ENCODE data around the gene KLHDC8A.
"Not testable (repeated sequence)": the region's sequence is repeated elsewhere in the genome, so short reads cannot be mapped to it uniquely, and the experiment has no call there.

Gene KLHDC8A

DNA sequence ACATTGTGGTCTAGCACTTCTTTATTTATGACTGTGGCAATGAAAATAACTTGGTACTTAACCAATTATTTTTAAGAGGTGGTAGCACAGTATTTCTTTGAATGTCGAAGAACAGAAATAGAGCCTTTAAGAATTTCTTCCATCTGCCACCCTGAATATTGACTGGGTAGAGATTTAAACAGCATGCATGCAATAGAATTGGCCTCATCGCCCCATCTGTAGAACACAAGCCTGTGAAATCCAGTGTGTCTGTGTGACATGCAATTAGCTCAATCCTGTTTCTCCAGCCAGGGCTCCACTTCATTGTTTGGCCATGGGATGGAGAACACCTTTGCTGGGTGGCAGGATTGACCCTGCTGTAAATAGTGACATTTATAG lies 17.1 kb upstream of the KLHDC8A start:
- DNase-seq: peak in 1 of 42 donors; percentile 6
- intact Hi-C loops (cut with DNase I): no loop called here

DNA sequence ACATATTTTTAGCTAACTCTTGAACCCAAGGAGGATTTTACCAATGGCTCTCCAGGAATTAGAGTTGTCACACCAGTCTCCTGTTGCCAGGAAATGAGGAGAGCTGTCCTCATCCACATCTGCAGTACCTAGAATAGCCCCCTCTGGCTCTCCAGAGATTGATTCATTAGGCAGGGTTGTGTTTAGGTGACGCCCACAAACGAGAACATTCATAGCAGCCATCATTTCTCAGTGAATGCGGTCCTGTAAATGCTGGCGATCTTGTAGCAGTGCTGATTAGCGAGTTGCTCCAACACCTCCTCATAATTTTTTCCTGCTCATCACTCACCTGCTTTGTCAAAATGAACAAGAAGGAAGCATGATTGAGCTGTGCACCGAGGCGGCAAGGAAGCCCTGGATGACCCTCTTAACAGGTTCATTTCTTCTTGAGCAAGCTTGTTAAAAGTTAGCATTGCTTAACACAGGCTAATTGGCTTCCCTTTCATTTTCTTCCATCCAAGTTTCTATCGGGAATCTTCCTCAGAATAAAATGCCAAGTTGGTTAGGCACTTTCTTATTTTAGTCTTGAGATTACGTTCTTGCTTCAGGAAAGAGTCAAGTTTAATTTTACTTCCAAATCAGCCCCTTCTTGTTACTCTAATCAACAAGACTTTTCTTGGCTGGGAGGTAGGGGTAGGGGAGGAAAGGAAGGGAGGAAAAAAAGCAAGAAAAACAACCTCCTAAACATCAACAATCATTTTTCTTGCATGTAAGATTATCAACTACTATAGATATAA lies 16.5 kb upstream of the KLHDC8A start:
- DNase-seq: peak in 2 of 42 donors; percentile 7 to 41
- intact Hi-C loops (cut with DNase I): no loop called here

DNA sequence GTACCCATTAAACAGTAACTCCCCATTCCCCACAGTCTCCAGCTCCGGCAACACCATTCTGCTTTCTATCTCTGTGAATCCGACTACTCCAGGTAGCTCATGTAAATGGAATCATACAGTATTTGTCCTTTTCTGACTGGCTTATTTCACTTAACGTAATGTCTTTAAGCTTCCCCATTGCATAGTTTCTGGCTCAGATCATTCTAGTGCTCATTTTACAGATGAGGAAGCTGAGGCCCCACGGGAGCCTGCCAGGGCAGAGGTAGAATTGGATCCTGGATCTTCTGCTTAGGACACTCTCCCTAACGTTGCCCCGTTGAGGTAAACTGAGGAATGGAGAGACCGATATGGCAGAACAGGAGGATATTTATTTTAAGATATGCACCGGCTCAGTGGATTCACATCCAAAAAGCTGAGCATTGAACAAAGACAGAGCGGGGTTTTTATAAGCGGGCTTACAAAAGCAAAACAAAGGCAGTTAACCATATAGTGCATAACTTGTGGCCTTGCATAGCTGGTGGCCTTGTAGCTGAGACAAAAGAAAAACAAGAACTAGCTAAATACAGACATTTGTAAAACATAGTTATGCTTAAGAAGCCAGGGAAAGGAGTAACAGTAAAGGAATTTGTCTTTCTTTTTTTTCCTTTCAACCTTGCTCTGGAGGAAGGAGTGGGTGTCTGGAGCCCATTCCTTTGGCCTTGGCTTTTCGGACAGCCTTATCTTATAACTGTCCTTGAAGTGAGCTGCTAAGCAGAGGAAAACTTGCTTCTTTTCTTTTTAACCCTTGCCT lies 15.3 kb upstream of the KLHDC8A start:
- intact Hi-C loops (cut with DNase I): no loop called here
- DNase-seq: peak in 1 of 42 donors; percentile 7

DNA sequence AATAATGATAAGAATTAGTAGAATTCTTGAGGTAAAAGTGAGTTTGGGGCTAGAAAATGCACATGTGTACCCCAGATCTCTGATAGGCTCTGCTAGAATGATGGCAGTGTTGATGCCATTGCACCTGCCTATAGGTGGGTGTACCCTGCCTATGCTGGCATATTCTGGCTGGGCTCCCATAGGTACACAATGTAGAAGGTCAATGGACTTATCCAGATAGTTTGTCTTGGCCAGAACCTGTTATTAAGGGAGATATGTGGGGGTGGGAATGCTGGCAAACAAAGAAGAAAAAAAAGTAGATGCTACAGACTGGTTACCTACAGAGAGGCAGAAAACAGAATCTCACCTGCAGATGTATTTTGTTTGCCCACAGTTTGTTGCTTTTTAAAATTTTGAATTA lies 14.1 kb upstream of the KLHDC8A start:
- intact Hi-C loops (cut with DNase I): no loop called here
- peak in 1 of 42 donors; percentile 5 for DNase-seq

DNA sequence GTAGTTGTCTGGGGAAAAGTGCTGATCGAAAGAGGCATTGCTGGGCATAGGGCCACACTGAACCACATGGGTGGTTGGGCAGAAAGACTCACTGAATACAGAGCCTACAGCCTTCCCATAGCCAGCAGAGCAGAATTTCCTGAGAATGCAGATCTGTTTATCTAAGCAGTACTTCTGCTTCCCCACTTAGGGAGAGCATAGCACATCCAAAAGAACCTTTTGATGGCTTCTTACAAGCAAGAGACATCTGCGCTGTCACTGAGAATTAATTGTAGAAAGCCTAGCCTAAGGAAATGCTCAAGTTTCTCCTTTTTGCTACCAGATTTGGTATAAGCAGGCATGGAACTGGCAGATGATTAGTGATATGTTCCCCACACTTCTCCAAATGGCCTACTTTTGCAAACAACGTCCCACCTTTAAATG lies 13.0 kb upstream of the KLHDC8A start:
- intact Hi-C loops (cut with DNase I): no loop called here
- peak in 10 of 42 donors; percentile 26 to 58 (median 40) for DNase-seq

DNA sequence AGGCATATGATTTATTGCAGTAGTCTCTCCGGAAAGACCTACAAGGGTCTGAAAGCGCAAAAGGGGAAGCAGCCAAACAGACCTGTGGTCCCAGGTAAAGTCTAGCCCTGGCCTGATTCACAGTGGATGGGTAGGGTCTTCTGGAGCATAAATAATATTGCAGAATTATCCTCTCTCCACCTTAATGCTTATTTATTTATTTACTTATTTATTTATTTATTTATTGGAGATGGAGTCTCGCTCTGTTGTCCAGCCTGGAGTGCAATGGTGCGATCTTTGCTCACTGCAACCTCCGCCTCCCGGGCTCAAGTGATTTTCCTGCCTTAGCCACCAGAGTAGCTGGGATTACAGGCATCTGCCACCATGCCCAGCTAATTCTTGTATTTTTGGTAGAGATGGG lies 11.8 kb upstream of the KLHDC8A start:
- no peak for DNase-seq
- intact Hi-C loops (cut with DNase I): no loop called here

DNA sequence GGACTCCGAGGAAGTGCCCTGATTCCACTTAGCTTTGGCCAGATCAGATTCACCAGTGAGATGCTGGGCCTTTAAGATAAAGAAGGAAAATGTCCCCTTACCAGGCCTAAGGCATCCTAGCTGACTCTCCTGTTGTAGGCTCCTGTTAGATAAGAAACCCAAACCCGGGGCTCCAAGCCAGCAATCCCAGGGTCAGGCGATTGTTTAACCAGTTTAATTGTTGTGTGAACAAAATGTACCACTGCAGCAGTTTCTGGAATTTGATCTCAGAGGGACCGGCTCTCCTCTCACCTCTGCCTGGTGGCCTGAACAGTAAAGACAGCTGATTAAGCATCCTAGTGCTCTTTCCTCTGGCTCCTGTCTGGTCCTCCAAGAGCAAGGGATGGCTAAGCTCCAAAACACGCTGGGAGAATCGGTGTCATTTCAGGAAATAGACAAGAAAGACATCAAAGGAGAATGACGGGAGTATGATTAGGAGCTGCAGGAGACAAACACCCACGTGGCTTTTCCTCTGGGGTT lies 9.3 kb upstream of the KLHDC8A start:
- DNase-seq: peak in 5 of 42 donors; percentile 5 to 50 (median 32)
- intact Hi-C loops (cut with DNase I): no loop called here

DNA sequence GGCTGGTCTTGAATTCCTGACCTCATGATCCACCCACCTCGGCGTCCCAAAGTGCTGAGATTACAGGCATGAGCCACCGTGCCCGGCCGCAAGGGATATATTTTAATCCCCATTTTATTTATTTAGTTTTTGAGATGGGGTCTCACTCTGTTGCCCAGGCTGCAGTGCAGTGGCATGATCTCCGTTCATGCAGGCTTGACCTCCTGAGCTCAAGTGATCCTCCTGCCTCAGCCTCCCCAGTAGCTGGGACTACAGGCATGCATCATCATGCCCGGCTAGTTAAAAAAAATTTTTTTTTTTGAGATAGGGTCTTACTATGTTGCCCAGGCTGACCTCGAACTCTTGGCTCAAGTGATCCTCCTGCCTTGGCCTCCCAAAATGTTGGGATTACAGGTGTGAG lies 8.4 kb upstream of the KLHDC8A start:
- DNase-seq: peak in 1 of 42 donors; percentile 2
- intact Hi-C loops (cut with DNase I): not testable (repeated sequence)

DNA sequence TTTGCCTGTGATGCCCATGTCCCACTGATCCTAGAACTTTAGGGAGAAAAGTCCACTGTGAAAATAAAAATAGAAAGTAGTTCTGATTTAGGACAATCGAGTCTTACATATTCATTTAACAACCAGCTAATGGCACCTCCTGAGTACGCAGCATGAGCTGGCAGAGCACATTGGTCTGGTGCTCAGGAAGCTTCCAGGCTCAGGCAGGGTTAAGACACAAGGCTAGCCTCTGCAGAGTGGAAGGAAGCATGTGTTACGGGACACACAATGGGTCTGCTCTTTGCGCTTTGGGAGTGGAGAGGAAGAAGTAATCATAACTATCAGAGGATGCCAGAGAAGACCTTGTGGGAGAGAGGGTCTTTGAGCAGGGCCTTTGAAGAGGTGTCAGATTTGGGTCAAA lies 4.2 kb upstream of the KLHDC8A start:
- DNase-seq: no peak
- intact Hi-C loops (cut with DNase I): no loop called here

DNA sequence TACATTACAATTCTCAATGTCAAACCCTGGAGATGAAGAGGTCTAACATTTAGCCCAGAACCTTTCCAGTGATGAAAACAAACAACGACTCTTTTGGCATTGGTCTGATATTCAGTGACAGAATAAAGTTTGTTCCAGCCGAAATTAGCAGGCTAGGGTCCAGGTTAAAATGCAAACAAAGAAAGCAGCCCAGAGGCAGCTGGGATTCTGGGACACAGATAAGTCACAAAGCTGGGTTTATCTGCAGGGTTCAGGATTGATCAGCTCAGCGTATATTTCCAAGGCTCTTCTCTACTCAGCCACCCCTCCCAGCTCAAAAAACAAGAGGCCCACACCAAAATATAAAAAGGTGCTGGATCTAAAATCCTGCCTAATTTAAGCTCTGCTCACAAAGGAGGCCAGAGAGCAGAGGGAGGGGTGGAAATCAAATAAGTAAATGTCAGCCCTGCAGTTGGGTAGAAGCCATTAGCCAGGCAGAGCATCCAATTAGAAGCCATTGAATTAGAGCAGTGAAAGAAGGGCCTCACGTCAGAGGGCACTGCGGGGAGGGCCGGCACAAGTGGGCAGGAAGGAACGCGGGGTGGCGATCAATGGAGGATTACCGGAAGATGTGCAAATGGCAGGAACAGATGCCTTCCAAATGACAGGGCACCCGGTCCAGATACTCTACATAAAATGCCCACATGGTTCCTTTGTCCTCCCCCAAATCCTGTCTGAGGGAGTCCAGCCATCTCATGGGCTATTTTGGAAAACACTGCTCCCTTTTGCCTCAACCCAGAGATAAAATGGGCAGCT lies 3.2 kb upstream of the KLHDC8A start:
- DNase-seq: peak in 40 of 42 donors; percentile 29 to 88 (median 62)
- intact Hi-C loops (cut with DNase I): loop anchor here (5.0 kb wide), 1 partner anchor 77 kb away; no protein-coding TSS in a partner anchor

DNA sequence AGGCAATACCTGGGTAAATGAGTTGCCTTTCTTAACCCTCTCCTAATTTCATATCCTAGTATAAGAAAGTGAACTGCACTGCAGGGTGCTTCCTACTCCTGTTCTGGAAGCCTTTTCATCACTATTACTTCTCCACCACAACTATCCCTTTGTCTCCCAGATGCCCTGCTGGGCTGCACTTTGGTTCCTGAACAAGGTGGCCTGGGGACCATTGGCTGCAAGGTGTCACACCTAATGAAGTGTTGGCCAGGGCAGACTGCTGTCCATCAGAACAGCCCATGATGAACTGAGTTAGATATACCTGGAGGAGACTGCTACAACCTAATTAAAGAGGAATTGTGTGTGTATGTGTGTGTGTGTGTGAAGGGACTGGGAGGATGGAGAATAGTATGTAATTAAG lies 1.9 kb upstream of the KLHDC8A start:
- intact Hi-C loops (cut with DNase I): loop anchor here (5.0 kb wide), 1 partner anchor 79 kb away; no protein-coding TSS in a partner anchor

DNA sequence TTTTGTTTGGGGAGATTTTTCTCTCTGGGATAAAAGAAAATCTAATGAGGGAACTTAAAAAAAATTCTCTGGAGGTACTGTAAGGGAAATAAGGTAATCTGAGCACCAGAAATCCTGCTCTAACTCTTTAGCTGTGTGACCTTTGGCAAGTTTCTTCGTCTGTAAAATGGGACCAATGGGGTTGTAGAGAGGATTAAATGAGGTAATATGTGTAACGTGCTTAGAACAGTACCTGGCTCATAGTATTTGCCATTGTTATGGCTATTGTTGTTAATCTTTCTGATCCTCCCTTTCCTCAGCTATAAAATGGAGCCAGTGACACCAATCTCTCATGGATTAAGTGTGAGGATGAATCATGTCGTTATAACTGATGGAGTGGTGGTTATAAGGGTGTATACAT lies 845 bp upstream of the KLHDC8A start:
- DNase-seq: no peak
- intact Hi-C loops (cut with DNase I): loop anchor here (5.0 kb wide), 1 partner anchor 80 kb away; no protein-coding TSS in a partner anchor

More for the DNA sequence above, 1.9 kb upstream of the KLHDC8A start:
- no peak for DNase-seq

DNA sequence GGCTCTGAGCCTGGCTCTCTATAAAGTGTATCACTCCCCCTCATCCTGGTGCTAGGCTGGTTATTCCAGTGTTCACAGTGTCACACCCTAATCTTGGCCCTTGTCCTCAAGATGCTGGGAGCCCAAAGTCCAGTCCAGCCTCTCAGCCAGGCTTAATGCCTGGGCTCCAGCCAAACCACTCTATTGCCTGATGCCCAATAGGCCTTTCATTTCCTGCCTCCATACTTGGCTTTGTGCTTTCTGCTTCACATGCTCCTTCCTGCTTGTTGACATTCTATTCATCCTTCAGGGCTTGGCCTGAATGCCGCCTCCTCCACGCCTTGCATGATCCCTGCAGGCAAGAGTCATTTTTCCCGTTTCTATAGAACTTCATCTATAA lies 1.7 kb downstream of the KLHDC8A start:
- intact Hi-C loops (cut with DNase I): loop anchor here (5.0 kb wide), 1 partner anchor 82 kb away; no protein-coding TSS in a partner anchor
- peak in 16 of 42 donors; percentile 13 to 69 (median 47) for DNase-seq

DNA sequence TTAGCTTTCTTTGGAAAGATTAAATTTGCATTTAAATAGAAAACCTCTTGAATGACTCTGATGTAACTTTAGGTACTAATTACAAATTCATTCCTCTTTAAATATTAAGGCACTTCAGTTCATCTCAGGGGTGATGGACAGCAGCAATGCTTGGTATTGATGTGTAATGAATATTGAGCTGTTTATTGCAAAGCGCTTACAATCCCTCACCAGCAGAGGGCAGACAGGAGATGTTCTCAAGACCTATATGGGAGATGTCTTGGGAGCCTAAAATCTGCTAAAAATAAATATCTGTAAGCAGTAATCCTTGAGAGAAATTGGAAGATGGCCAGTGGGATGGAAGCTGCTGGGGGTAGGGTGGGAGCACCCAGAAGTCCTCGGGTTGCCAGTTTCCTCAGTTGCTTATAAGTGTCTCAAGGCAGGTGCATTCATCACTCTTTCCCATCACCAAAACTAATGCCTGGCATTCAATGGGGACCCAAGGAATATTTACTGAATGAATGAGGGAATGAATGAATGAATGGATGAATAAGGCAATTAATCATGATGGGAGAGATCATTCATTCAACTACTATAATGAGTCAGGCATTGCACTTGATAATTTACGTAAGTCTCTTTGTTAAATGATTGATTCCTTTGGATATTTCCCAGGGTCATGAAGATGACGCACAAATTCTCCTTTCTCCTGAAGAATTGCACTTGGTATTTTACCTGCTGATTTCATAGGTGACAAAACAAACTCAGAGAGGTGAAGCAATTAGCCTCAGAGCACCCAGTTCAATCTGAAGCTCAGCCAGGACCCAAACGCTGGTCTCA lies 2.3 kb downstream of the KLHDC8A start:
- intact Hi-C loops (cut with DNase I): loop anchor here (5.0 kb wide), 1 partner anchor 83 kb away; no protein-coding TSS in a partner anchor
- DNase-seq: peak in 39 of 42 donors; percentile 27 to 90 (median 72)

DNA sequence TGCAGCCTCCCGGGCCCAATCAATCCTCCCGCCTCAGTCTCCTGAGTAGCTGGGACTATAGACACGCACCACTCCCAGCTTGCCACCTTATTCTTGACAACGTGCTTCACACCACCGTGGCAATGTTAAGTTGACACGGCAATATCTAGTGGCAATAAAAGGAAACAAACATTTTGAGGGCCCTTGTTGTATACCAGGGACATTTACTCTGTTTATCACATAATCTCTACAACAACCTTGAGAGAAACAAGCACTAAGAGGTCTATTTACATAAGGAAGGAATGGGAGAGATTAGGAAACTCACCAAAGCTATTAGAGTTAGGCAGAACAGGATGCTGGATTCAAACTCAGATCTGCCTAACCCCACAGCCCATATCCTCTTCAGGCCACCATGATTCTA lies 3.1 kb downstream of the KLHDC8A start:
- intact Hi-C loops (cut with DNase I): no loop called here
- DNase-seq: no peak

DNA sequence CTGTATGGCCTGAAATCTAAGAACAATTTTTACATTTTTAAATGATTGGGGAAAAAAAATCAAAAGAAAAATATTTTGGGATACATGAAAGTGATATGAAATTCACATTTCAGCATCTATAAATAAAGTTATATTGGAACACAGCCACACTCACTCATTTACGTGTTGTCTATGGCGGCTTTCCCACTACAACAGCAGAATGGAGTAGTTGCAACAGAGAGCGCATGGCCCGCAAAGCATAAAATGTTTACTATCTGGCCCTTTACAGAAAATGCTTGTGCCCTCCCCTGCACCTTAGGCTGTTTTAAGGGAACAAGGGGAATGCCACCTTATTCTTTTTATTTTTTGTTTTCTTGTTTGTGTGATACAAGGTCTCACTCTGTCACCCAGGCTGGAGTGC lies 3.5 kb downstream of the KLHDC8A start:
- no peak for DNase-seq
- intact Hi-C loops (cut with DNase I): no loop called here

DNA sequence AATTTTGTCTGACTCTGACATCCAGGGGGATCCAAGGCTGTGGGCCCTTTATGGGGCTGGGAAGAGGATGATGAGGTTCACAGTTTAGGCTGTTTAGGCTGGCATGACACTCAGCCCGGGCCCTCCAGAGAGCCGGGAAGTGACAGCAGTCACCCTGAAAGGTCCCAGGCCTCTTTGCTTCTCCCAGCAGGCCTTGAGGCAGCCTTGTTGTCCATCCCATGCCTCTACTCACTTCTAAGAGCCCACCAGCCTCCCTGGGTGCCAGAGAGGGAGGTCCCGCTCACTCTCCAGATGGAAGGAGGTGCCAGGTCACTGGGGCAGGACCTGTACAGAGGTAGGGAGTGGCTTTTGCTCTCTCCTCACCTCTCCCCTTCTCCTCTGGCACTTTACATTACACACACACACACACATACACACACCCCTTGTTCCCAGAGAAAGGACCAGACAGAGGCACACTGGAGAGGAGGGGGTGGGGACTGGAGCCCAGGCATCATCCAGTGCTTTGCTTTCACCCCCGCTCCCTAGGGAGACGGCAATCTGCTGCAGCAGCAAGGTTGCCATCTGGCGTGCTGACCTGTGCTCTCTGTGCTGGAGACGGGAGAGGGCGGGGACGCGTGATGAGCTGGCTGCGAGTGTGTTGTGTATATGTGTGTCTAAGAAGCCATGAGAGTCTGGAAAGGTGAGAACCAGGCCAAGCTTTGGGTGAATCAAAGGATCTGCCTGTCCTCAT lies 4.6 kb downstream of the KLHDC8A start:
- DNase-seq: no peak
- intact Hi-C loops (cut with DNase I): no loop called here

All from head of caudate nucleus (tissue), 42 donors.